ENCODE measurements around the gene NTNG2.
A peak's percentile ranks its signal among the peaks of the same experiment; 100 is the strongest.

The NTNG2 gene

DNA sequence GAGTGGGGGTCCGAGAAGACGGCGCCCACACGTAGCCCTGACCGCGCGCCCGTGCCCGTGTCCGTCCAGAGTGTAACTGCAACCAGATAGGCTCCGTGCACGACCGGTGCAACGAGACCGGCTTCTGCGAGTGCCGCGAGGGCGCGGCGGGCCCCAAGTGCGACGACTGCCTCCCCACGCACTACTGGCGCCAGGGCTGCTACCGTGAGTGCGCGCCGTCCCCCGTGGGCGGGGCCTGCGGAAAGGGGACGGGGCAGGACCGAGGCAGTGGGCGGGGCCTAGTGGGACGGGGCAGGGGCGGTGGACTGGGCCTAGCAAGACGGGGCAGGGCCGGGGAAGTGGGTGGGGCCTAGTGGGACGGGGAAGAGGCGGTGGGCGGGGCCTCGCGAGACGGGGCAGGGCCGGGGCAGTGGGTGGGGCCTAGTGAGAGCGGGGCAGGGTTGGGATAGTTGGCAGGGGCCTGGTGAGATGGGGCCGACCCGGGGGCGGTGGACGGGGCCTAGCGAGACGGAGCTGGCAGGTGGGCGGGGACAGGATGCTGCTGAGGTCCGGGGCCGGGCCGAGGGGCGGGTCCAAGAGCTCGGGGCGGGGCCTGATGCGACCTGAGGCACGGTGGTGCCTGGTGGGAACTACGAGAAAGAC lies 79.1 kb downstream of the NTNG2 start:
- DNase-seq (ENCODE audit: low read depth in 2 of 2): peak; percentile 88 to 97
- peak overlapping the region; percentile 57 to 58 for H3K4me3 ChIP-seq (replicated peaks in 1 of 2; ENCODE audit: low read depth in 2 of 2, low read length in 2 of 2)
- no peak for TF ChIP-seq CTCF (IDR thresholded peaks at IDR 0.05; ENCODE audit: low read depth, low read length)

GRCh38 chr9:132241483-132241839 lies 79.6 kb downstream of the NTNG2 start:
- no peak for DNase-seq (ENCODE audit: low read depth in 2 of 2)
- no peak for TF ChIP-seq CTCF (IDR thresholded peaks at IDR 0.05; ENCODE audit: low read depth, low read length)
- peak overlapping the region; percentile 57 to 58 for H3K4me3 ChIP-seq (replicated peaks in 1 of 2; ENCODE audit: low read depth in 2 of 2, low read length in 2 of 2)

DNA sequence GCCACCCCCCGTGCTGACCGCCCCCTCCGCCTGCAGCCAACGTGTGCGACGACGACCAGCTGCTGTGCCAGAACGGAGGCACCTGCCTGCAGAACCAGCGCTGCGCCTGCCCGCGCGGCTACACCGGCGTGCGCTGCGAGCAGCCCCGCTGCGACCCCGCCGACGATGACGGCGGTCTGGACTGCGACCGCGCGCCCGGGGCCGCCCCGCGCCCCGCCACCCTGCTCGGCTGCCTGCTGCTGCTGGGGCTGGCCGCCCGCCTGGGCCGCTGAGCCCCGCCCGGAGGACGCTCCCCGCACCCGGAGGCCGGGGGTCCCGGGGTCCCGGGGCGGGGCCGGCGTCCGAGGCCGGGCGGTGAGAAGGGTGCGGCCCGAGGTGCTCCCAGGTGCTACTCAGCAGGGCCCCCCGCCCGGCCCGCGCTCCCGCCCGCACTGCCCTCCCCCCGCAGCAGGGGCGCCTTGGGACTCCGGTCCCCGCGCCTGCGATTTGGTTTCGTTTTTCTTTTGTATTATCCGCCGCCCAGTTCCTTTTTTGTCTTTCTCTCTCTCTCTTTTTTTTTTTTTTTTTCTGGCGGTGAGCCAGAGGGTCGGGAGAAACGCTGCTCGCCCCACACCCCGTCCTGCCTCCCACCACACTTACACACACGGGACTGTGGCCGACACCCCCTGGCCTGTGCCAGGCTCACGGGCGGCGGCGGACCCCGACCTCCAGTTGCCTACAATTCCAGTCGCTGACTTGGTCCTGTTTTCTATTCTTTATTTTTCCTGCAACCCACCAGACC lies 80.2 kb downstream of the NTNG2 start:
- TF ChIP-seq CTCF (IDR thresholded peaks at IDR 0.05; ENCODE audit: low read depth, low read length): no peak
- DNase-seq (ENCODE audit: low read depth in 2 of 2): peak in 1 of 2 donors; percentile 25
- H3K4me3 ChIP-seq (replicated peaks in 1 of 2; ENCODE audit: low read depth in 2 of 2, low read length in 2 of 2): peak overlapping the region; percentile 57 to 58

GRCh38 chr9:132242621-132243155 lies 80.8 kb downstream of the NTNG2 start:
- TF ChIP-seq CTCF (IDR thresholded peaks at IDR 0.05; ENCODE audit: low read depth, low read length): no peak
- DNase-seq (ENCODE audit: low read depth in 2 of 2): no peak
- peak overlapping the region; percentile 57 to 58 for H3K4me3 ChIP-seq (replicated peaks in 1 of 2; ENCODE audit: low read depth in 2 of 2, low read length in 2 of 2)

GRCh38 chr9:132243156-132244074 lies 81.6 kb downstream of the NTNG2 start:
- no peak for TF ChIP-seq CTCF (IDR thresholded peaks at IDR 0.05; ENCODE audit: low read depth, low read length)
- no peak overlapping the region for H3K4me3 ChIP-seq (replicated peaks in 1 of 2; ENCODE audit: low read depth in 2 of 2, low read length in 2 of 2)
- DNase-seq (ENCODE audit: low read depth in 2 of 2): no peak

All from cardiac fibroblast (primary cell).